OCI-LY3 (cell line): ENCODE data around the gene PIEZO2.

Source experiments
- H2AFZ ChIP-seq: fragments of 200-600, 300-600 bp; shearing (Covaris generic); 2 replicates; pipeline ENCODE4 v1.6.0; 2014; ENCODE audit warnings: antibody characterized with exemption, low read depth, low read length
- H3K27ac ChIP-seq: fragments of 200-600, 300-600 bp; sonication (generic); 2 replicates; pipeline ENCODE4 v1.5.1; 2014; ENCODE audit warnings: mild to moderate bottlenecking, low read length, moderate library complexity, mixed read lengths
- H3K27me3 ChIP-seq: fragments of 200-600, 300-600 bp; sonication (generic); 2 replicates; pipeline ENCODE4 v1.6.1; 2014; ENCODE audit warnings: low read depth, low read length, mixed read lengths
- H3K36me3 ChIP-seq: fragments of 200-600, 300-600 bp; sonication (generic); replicated peaks from 2 replicates; pipeline ENCODE3; 2014; ENCODE audit warnings: low read depth, low read length, mixed read lengths
- H3K4me1 ChIP-seq: fragments of 300-600, 200-600 bp; sonication (generic); 2 replicates; pipeline ENCODE4 v1.6.1; 2014; ENCODE audit warnings: low read length, mixed read lengths
- H3K4me2 ChIP-seq: fragments of 200-600, 300-600 bp; sonication (generic); 2 replicates; pipeline ENCODE4 v1.6.1; 2014; ENCODE audit warnings: low read length, mixed read lengths
- H3K4me3 ChIP-seq: fragments of 300-600, 200-600 bp; sonication (generic); 2 replicates; pipeline ENCODE4 v1.5.1; 2014; ENCODE audit warnings: antibody characterized with exemption, mild to moderate bottlenecking, low read length, moderate library complexity
- H3K79me2 ChIP-seq: fragments of 300-600, 200-600 bp; shearing (Covaris generic); 2 replicates; pipeline ENCODE4 v1.6.1; 2014; ENCODE audit warnings: mild to moderate bottlenecking, low read length, mixed read lengths
- H3K9ac ChIP-seq: fragments of 300-600, 200-600 bp; shearing (Covaris generic); 2 replicates; pipeline ENCODE4 v1.6.0; 2014; ENCODE audit warnings: mild to moderate bottlenecking, low read length, moderate library complexity
- H3K9me3 ChIP-seq: fragments of 200-600, 300-600 bp; shearing (Covaris generic); 2 replicates; pipeline ENCODE4 v1.6.1; 2014; ENCODE audit warnings: low read length, mixed read lengths; ENCODE audit not compliant: insufficient read depth
- H4K20me1 ChIP-seq: fragments of 200-600, 300-600 bp; sonication (generic); 2 replicates; pipeline ENCODE4 v1.6.1; 2016; ENCODE audit warnings: low read length, mixed read lengths; ENCODE audit not compliant: insufficient read depth
- EZH2phosphoT487 ChIP-seq: fragments of 200-600 bp; shearing (Covaris generic); IDR thresholded peaks from 2 replicates; pipeline ENCODE4 v1.6.1; 2018; ENCODE audit warnings: antibody characterized with exemption, mixed run types, low read depth
- TF ChIP-seq, protein P1 (sequence below): fragments of 200-600, 300-600 bp; sonication (generic); IDR thresholded peaks from 2 replicates; pipeline ENCODE4 v1.5.1; 2014; ENCODE audit warnings: antibody characterized with exemption, low read length, low read depth

PIEZO2 gene

DNA sequence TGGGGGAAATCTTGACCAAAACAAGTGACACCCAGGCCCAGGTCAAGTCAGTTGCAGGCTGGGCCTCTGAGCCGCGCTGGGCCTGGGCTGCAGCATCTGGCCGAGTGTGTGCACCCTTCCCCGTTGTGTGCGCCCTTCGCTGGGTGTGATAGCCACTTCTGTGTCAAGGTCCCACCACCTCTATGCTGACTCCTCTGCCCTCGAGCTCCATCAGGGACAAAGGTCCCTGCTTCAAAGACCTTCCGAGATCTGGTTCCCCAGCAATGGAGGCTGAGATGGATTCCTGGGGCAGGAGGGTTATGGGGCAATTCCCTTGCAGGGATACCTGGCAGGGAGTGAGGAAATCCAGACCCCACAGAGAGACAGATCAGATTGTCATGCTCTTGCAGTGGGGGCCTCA lies 93.6 kb downstream of the PIEZO2 start:
- no peak overlapping the region for H2AFZ ChIP-seq
- H3K27me3 ChIP-seq = no peaks in the 10 kb centered on the region
- no peak overlapping the region for H3K4me3 ChIP-seq
- no peak overlapping the region for H3K4me2 ChIP-seq
- no peak overlapping the region for H3K9ac ChIP-seq
- no peaks in the 10 kb centered on the region for H3K79me2 ChIP-seq
- TF ChIP-seq EZH2phosphoT487 = no peak
- TF ChIP-seq, protein P1, sequence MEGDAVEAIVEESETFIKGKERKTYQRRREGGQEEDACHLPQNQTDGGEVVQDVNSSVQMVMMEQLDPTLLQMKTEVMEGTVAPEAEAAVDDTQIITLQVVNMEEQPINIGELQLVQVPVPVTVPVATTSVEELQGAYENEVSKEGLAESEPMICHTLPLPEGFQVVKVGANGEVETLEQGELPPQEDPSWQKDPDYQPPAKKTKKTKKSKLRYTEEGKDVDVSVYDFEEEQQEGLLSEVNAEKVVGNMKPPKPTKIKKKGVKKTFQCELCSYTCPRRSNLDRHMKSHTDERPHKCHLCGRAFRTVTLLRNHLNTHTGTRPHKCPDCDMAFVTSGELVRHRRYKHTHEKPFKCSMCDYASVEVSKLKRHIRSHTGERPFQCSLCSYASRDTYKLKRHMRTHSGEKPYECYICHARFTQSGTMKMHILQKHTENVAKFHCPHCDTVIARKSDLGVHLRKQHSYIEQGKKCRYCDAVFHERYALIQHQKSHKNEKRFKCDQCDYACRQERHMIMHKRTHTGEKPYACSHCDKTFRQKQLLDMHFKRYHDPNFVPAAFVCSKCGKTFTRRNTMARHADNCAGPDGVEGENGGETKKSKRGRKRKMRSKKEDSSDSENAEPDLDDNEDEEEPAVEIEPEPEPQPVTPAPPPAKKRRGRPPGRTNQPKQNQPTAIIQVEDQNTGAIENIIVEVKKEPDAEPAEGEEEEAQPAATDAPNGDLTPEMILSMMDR = no peak
- H3K9me3 ChIP-seq = no peaks in the 10 kb centered on the region
- H3K27ac ChIP-seq = no peak overlapping the region
- H3K36me3 ChIP-seq = no peaks in the 10 kb centered on the region
- no peaks in the 10 kb centered on the region for H4K20me1 ChIP-seq
- no peaks in the 10 kb centered on the region for H3K4me1 ChIP-seq

DNA sequence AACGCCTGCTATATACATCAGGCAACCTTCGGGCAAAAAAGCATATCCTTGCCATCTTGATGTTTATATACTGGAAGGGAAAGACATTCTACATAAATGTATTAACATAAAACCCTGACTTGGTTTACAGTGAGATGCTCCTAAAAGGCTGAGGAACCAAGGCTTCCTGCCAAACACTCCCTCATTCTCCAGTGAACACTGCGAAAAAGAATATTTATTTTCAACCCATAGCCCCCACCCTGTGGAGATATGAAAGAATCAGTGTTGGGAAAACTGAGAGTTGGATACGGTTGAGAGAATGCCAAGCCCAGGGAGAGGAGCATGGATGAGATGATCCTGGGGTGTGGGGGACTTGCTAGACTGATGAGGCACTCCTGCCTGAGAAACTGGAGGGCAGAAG lies 94.9 kb downstream of the PIEZO2 start:
- Histone ChIP-seq H2AFZ (no peak overlapping the region), H3K9ac (no peak overlapping the region), H3K79me2 (no peaks in the 10 kb centered on the region), H4K20me1 (no peaks in the 10 kb centered on the region), H3K4me2 (no peak overlapping the region), H3K9me3 (no peaks in the 10 kb centered on the region), H3K27me3 (no peaks in the 10 kb centered on the region), H3K27ac (no peak overlapping the region), H3K4me3 (no peak overlapping the region), H3K4me1 (no peaks in the 10 kb centered on the region), H3K36me3 (no peaks in the 10 kb centered on the region)
- no peak for TF ChIP-seq EZH2phosphoT487
- TF ChIP-seq, protein P1 = no peak

DNA sequence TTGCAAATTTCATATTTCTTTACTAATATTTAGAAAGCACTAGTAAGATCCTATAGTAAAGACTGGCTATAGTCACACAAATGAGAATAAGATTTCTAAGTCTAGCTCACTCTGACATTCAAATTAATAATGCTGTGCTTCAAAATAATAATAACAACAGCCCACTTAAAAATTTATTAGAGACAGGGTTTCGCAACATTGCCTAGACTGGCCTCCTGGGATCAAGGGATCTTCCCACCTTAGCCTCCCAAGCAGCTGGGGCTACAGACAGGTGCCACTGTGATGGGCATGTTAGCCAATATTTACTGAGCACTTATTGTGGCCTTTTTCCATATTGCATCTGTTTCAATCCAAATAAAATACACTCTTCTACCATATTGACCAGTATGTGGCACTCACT lies 96.1 kb downstream of the PIEZO2 start:
- no peak overlapping the region for H2AFZ ChIP-seq
- no peaks in the 10 kb centered on the region for H3K27me3 ChIP-seq
- H3K36me3 ChIP-seq = no peaks in the 10 kb centered on the region
- no peak overlapping the region for H3K4me2 ChIP-seq
- no peaks in the 10 kb centered on the region for H3K79me2 ChIP-seq
- no peaks in the 10 kb centered on the region for H3K9me3 ChIP-seq
- no peaks in the 10 kb centered on the region for H3K4me1 ChIP-seq
- H3K4me3 ChIP-seq = no peak overlapping the region
- no peaks in the 10 kb centered on the region for H4K20me1 ChIP-seq
- H3K9ac ChIP-seq = no peak overlapping the region
- TF ChIP-seq, protein P1 = no peak
- no peak for TF ChIP-seq EZH2phosphoT487
- no peak overlapping the region for H3K27ac ChIP-seq

DNA sequence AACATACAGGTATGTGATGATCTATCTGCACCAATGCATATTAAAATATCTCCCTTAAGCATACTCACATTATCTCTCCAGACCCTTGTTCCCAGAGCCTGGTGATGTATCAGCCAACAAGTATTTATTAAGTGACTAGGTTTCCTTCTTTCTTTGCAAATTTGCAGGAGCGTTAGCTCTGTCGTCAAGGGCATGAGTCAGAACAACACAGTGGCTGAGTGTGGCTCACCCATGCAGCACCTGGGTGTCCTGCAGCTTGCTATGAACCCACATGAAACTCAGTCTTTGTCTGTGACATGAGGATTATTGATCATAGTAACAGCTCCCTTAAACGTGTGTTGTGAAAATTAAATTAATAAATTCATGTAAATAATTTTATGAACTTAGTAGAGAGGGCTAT lies 96.6 kb downstream of the PIEZO2 start:
- Histone ChIP-seq H4K20me1 (no peaks in the 10 kb centered on the region), H3K27me3 (no peaks in the 10 kb centered on the region), H3K36me3 (no peaks in the 10 kb centered on the region), H2AFZ (no peak overlapping the region), H3K4me1 (no peaks in the 10 kb centered on the region), H3K9ac (no peak overlapping the region), H3K9me3 (no peaks in the 10 kb centered on the region), H3K4me3 (no peak overlapping the region), H3K4me2 (no peak overlapping the region), H3K79me2 (no peaks in the 10 kb centered on the region), H3K27ac (no peak overlapping the region)
- TF ChIP-seq EZH2phosphoT487 = no peak
- TF ChIP-seq, protein P1 = no peak
